H9 (cell line): Measurements from ENCODE around the gene KREMEN1. TPM values are rescaled to one million over a fixed set of nuclear protein-coding genes. Genes with fewer than 3 reads are reported as not detected.

Experiments
- DNase-seq: peaks from one replicate; pipeline ENCODE4 v3.0.0-alpha.2; 2017
- H2AFZ ChIP-seq: one replicate; pipeline ENCODE4 v1.6.1; 2013; ENCODE audit warnings: mild to moderate bottlenecking, low read length, control low read depth, moderate library complexity
- H2AK5ac ChIP-seq: 2 replicates; pipeline ENCODE4 v1.6.1; 2013; ENCODE audit warnings: low read length, control low read depth, mixed read lengths; ENCODE audit not compliant: insufficient read length
- H2BK120ac ChIP-seq: one replicate; pipeline ENCODE4 v1.6.1; 2013; ENCODE audit warnings: low read depth, mild to moderate bottlenecking, low read length, control low read depth, inconsistent platforms; ENCODE audit not compliant: poor library complexity, severe bottlenecking
- H2BK12ac ChIP-seq: 2 replicates; pipeline ENCODE4 v1.6.1; 2013; ENCODE audit warnings: low read length, control low read depth, mixed read lengths, low read depth; ENCODE audit not compliant: insufficient read length
- H2BK15ac ChIP-seq: 2 replicates; pipeline ENCODE4 v1.6.1; 2013; ENCODE audit warnings: low read depth, low read length, control low read depth
- H2BK20ac ChIP-seq: one replicate; pipeline ENCODE4 v1.6.1; 2013; ENCODE audit warnings: low read depth, mild to moderate bottlenecking, low read length, control low read depth, inconsistent platforms; ENCODE audit not compliant: poor library complexity, severe bottlenecking
- H2BK5ac ChIP-seq: 2 replicates; pipeline ENCODE4 v1.6.1; 2013; ENCODE audit warnings: low read length, control low read depth, mixed read lengths; ENCODE audit not compliant: insufficient read length
- H3K14ac ChIP-seq: 2 replicates; pipeline ENCODE4 v1.6.1; 2013; ENCODE audit warnings: low read length, control low read depth; ENCODE audit not compliant: insufficient read depth
- H3K18ac ChIP-seq: 2 replicates; pipeline ENCODE4 v1.6.1; 2013; ENCODE audit warnings: low read depth, mild to moderate bottlenecking, mixed read lengths, low read length, control low read depth; ENCODE audit not compliant: insufficient read length
- H3K23ac ChIP-seq: 2 replicates; pipeline ENCODE4 v1.6.1; 2013; ENCODE audit warnings: low read length, control low read depth, mixed read lengths, low read depth; ENCODE audit not compliant: insufficient read length
- H3K23me2 ChIP-seq: 2 replicates; pipeline ENCODE4 v1.6.1; 2013; ENCODE audit warnings: low read depth, mild to moderate bottlenecking, mixed read lengths, low read length, control low read depth; ENCODE audit not compliant: insufficient read length, poor library complexity, severe bottlenecking
- H3K27ac ChIP-seq: 2 replicates; pipeline ENCODE4 v1.5.1; 2013; ENCODE audit warnings: low read length, control low read depth, mixed read lengths, low read depth; ENCODE audit not compliant: insufficient read length
- H3K27me3 ChIP-seq: 2 replicates; pipeline ENCODE4 v1.6.1; 2013; ENCODE audit warnings: low read length, control low read depth, inconsistent platforms; ENCODE audit not compliant: insufficient read depth
- H3K4ac ChIP-seq: 2 replicates; pipeline ENCODE4 v1.6.1; 2013; ENCODE audit warnings: low read depth, mild to moderate bottlenecking, control low read depth, inconsistent platforms, low read length, moderate library complexity
- H3K4me1 ChIP-seq: 2 replicates; pipeline ENCODE4 v1.6.1; 2013; ENCODE audit warnings: low read length, control low read depth, inconsistent platforms; ENCODE audit not compliant: insufficient read depth
- H3K4me2 ChIP-seq: 2 replicates; pipeline ENCODE4 v1.6.1; 2013; ENCODE audit warnings: low read length, control low read depth, mixed read lengths; ENCODE audit not compliant: insufficient read length, insufficient read depth
- H3K56ac ChIP-seq: 2 replicates; pipeline ENCODE4 v1.6.1; 2013; ENCODE audit warnings: low read depth, mild to moderate bottlenecking, mixed read lengths, low read length, control low read depth; ENCODE audit not compliant: insufficient read length
- H3K79me1 ChIP-seq: 2 replicates; pipeline ENCODE4 v1.6.1; 2013; ENCODE audit warnings: low read depth, mild to moderate bottlenecking, moderate library complexity, low read length, control low read depth, inconsistent platforms; ENCODE audit not compliant: insufficient read depth, poor library complexity, severe bottlenecking
- H3K79me2 ChIP-seq: 2 replicates; pipeline ENCODE4 v1.6.1; 2013; ENCODE audit warnings: low read length, control low read depth, inconsistent platforms; ENCODE audit not compliant: insufficient read depth
- H3K9ac ChIP-seq: 2 replicates; pipeline ENCODE4 v1.6.1; 2013; ENCODE audit warnings: low read length, control low read depth, mixed read lengths; ENCODE audit not compliant: insufficient read length; ENCODE audit errors: extremely low read depth
- H3K9me3 ChIP-seq: one replicate; pipeline ENCODE4 v1.6.1; 2013; ENCODE audit warnings: low read depth, low read length, inconsistent platforms; ENCODE audit not compliant: control insufficient read depth
- H3T11ph ChIP-seq: one replicate; pipeline ENCODE4 v1.6.1; 2013; ENCODE audit warnings: mild to moderate bottlenecking, low read length, control low read depth, inconsistent platforms
- H4K20me1 ChIP-seq: one replicate; pipeline ENCODE4 v1.6.1; 2013; ENCODE audit not compliant: control insufficient read depth, insufficient read length, insufficient read depth
- H4K5ac ChIP-seq: 2 replicates; pipeline ENCODE4 v1.6.1; 2013; ENCODE audit warnings: low read depth, mild to moderate bottlenecking, mixed read lengths, low read length, control low read depth; ENCODE audit not compliant: insufficient read length
- H4K8ac ChIP-seq: replicated peaks from 2 replicates; pipeline ENCODE4 v1.6.1; 2013; ENCODE audit warnings: low read length, control low read depth, mixed read lengths, low read depth; ENCODE audit not compliant: insufficient read length
- H4K91ac ChIP-seq: 2 replicates; pipeline ENCODE4 v1.6.1; 2013; ENCODE audit warnings: low read depth, mild to moderate bottlenecking, moderate library complexity, mixed read lengths, low read length, control low read depth; ENCODE audit not compliant: insufficient read length
- H3K27ac Mint-ChIP-seq, 3 experiments: 2 replicates in 2 of 3; 3 replicates in 1 of 3; pipeline ENCODE4 v1.8.0; 2020 to 2021; ENCODE audit warnings: mixed read lengths in 3 of 3, mild to moderate bottlenecking in 1 of 3, moderate library complexity in 1 of 3
- H3K27me3 Mint-ChIP-seq: 2 replicates; pipeline ENCODE4 v1.8.0; 2021; ENCODE audit warnings: low read depth, mild to moderate bottlenecking, moderate library complexity, mixed read lengths
- H3K36me3 Mint-ChIP-seq, 3 experiments: 2 replicates in 2 of 3; 3 replicates in 1 of 3; pipeline ENCODE4 v1.8.0; 2020 to 2021; ENCODE audit warnings: low read depth in 3 of 3, mixed read lengths in 3 of 3; ENCODE audit not compliant: insufficient read depth in 1 of 3
- H3K4me1 Mint-ChIP-seq, 2 experiments: 2 replicates each; pipeline ENCODE4 v1.8.0; 2020; ENCODE audit warnings: mixed read lengths in 2 of 2
- H3K4me3 Mint-ChIP-seq, 2 experiments: 2 replicates in 1 of 2; 3 replicates in 1 of 2; pipeline ENCODE4 v1.8.0; 2020 to 2021; ENCODE audit warnings: mild to moderate bottlenecking in 2 of 2, mixed read lengths in 2 of 2, moderate library complexity in 1 of 2
- H3K9me3 Mint-ChIP-seq, 2 experiments: 2 replicates in 1 of 2; 3 replicates in 1 of 2; pipeline ENCODE4 v1.8.0; 2020; ENCODE audit warnings: mild to moderate bottlenecking in 2 of 2, mixed read lengths in 2 of 2, moderate library complexity in 1 of 2
- CTCF ChIP-seq: fragments of 200-600 bp; sonication (generic); conservative IDR thresholded peaks from 3 replicates; pipeline ENCODE4 v1.8.0; 2021; ENCODE audit warnings: antibody characterized with exemption, mild to moderate bottlenecking
- WGBS: extraction: QIAGEN DNeasy Blood & Tissue Kit; methylation state at CpG from one replicate; pipeline ENCODE4 v1.1.7; 2013; ENCODE audit warnings: missing lambda C conversion rate, low lambda C conversion rate, mixed read lengths; ENCODE audit not compliant: insufficient read length; ENCODE audit errors: extremely low coverage; 5-methylcytosine and 5-hydroxymethylcytosine counted together
- total RNA-seq: library from RNA; stranded (reverse); gene quantifications from 2 replicates; pipeline ENCODE4 v1.2.1, GENCODE V29; 2021

Gene KREMEN1
- total RNA-seq, 1 experiment from 2014 or later: 2.4 TPM

DNA sequence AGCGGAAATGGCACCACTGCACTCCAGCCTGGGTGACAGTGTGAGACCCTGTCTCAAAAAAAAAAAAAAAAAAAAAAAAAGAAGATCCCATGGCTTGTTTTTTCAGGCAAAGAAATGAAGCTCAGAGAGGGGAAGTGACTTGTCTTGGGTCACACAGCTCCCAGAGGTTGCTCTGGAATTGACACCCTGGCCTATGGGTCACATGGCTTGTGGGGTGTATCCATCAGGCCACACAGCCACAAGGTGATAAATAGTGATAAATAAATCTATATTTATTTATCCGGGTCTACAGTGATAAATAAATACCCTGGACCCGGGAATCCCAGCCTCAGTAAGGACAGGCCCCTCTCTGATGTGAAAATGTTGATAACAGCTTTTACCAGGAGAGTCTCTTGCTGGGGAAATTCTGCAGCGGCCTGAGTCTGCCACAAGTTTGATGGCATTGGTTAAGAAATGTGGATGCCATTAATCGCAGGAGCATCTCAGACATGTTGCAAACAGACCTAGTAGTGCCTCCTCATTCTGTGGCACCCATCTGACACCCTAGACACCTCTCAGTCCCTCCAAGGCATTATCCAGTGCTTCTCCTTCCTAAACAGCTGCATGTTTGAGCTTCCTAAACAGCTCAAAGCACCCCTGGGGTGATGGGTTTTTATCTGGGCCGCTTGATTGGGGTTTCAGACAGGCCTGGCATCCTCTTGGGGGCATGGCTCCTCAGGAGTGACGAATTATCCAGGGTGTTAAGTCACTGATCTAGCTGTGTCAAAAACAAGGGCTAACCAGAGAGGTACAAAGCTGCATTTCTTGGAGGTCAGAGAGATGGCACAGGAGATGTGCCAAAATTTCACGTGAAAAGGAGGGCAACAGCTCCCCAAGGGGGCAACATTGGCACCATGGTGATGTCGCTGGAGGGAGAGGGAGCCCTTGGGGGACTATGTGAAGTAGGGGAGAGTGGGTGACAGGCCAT is 130.9 kb downstream of the KREMEN1 start:
- Histone ChIP-seq H3K79me1 (no peaks in the 10 kb centered on the region), H4K5ac (no peak overlapping the region), H4K91ac (no peak overlapping the region), H3K23me2 (peaks cover 4% of the 10 kb centered on the region), H2BK15ac (no peak overlapping the region), H3K27me3 (no peaks in the 10 kb centered on the region), H3K27ac (no peak overlapping the region), H2AFZ (no peak overlapping the region), H3K9me3 (no peaks in the 10 kb centered on the region), H2BK12ac (no peak overlapping the region), H3K4me2 (no peak overlapping the region), H2BK120ac (no peak overlapping the region), H3K4me1 (no peaks in the 10 kb centered on the region), H3K79me2 (no peaks in the 10 kb centered on the region), H2BK5ac (no peak overlapping the region), H2BK20ac (no peak overlapping the region), H3K18ac (no peak overlapping the region), H3K56ac (no peak overlapping the region), H3K9ac (no peak overlapping the region), H3T11ph (no peak overlapping the region), H3K4ac (no peak overlapping the region), H3K14ac (no peak overlapping the region), H2AK5ac (no peak overlapping the region), H4K20me1 (no peaks in the 10 kb centered on the region), H3K23ac (no peak overlapping the region), H4K8ac (no peak overlapping the region)
- Mint-ChIP-seq H3K27me3 (peaks cover 27% of the 10 kb centered on the region), H3K36me3 (no peaks in the 10 kb centered on the region; a peak in 1 of 7 replicates), H3K4me3 (no peak overlapping the region; a peak in 1 of 5 replicates), H3K4me1 (peaks cover 20 to 28% of the 10 kb centered on the region in 2 experiments), H3K27ac (0 out of 7 replicates have a peak overlapping the region, but pooled peaks of 1 of the 3 experiments have one; percentile 6), H3K9me3 (no peaks in the 10 kb centered on the region; a peak in 1 of 5 replicates)
- no peak for DNase-seq
- no CpG with 5 or more reads among the region's 9 CpGs for WGBS
- TF ChIP-seq CTCF: no peak
